Cardiac muscle cell (in vitro differentiated cells and primary cell): ENCODE results near the gene CR1. TPM values are rescaled to one million over a fixed set of nuclear protein-coding genes. Genes with fewer than 3 reads are reported as not detected.

Experiments
- DNase-seq, 2 donors: peaks; one replicate each; pipeline versions ENCODE4 v3.0.0 to v3.0.0-alpha.2; 2010 to 2017; ENCODE audit warnings: low read depth in 1 of 2, low spot score in 1 of 2
- H3K27ac ChIP-seq: fragments of 200-600 bp; sonication (generic); 2 replicates; pipeline ENCODE4 v1.5.1; 2016
- H3K27me3 ChIP-seq: fragments of 200-600 bp; sonication (generic); 2 replicates; pipeline ENCODE4 v1.6.0; 2016; ENCODE audit warnings: control low read depth
- H3K36me3 ChIP-seq: fragments of 200-600 bp; sonication (generic); 2 replicates; pipeline ENCODE4 v1.5.1; 2016; ENCODE audit warnings: control low read depth
- H3K4me1 ChIP-seq: fragments of 200-600 bp; sonication (generic); 2 replicates; pipeline ENCODE4 v1.8.1; 2017; ENCODE audit warnings: low read depth, mild to moderate bottlenecking, mixed run types
- H3K4me3 ChIP-seq: fragments of 200-600 bp; sonication (generic); 2 replicates; pipeline ENCODE4 v1.5.1; 2016; ENCODE audit warnings: mild to moderate bottlenecking
- H3K9me3 ChIP-seq: fragments of 200-600 bp; sonication (generic); 2 replicates; pipeline ENCODE4 v1.5.1; 2017; ENCODE audit warnings: low read depth, mild to moderate bottlenecking, control low read depth
- CTCF ChIP-seq: IDR thresholded peaks from 2 replicates; pipeline ENCODE4 v1.5.1; 2012; ENCODE audit warnings: low read depth, mild to moderate bottlenecking, low read length
- polyA plus RNA-seq: library from polyadenylated mRNA; unstranded; fragments of >200 nt; fragmentation: Nextera tagmentation; extraction: Ambion mirVana; gene quantifications from 2 replicates; pipeline ENCODE4 v1.2.1, GENCODE V29; 2016
- total RNA-seq: library from RNA; depleted of rRNA; stranded (reverse); fragments of >200 nt; gene quantifications from 2 replicates; pipeline ENCODE4 v1.2.3, GENCODE V29; 2016

Gene CR1
- total and polyA plus RNA-seq, 2 experiments from 2014 or later = not detected

GRCh38 chr1:207459008-207459407 is 36.9 kb upstream of the CR1 start:
- no peaks in the 10 kb centered on the region for H3K9me3 ChIP-seq
- H3K4me1 ChIP-seq = no peaks in the 10 kb centered on the region
- no peaks in the 10 kb centered on the region for H3K36me3 ChIP-seq
- H3K27me3 ChIP-seq = peaks cover 64% of the 10 kb centered on the region
- no peak for DNase-seq
- H3K4me3 ChIP-seq = no peak overlapping the region
- no peak overlapping the region for H3K27ac ChIP-seq
- TF ChIP-seq CTCF = no peak

DNA sequence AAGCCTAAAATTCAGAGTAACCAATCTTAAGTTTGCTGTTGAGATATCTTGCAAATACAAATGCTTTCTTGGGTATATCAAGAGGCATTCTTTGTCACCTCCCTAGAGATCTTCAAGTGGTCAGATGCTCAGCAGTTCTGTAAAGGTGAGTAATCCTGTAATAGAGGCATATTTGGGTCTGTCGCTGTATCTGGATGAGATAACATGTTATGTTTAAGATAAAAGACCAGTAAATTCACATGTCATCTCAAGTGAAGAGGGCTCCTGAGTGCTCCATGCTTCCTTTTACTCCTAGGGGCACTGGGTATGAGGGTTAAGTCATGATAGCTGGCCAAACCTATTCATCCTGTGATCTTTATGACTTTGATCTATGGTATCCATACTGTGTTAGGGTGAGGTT is 34.3 kb upstream of the CR1 start:
- H3K27me3 ChIP-seq = peaks cover 59% of the 10 kb centered on the region
- no peaks in the 10 kb centered on the region for H3K4me1 ChIP-seq
- no peak for DNase-seq
- TF ChIP-seq CTCF = no peak
- H3K27ac ChIP-seq = no peak overlapping the region
- no peaks in the 10 kb centered on the region for H3K9me3 ChIP-seq
- no peaks in the 10 kb centered on the region for H3K36me3 ChIP-seq
- no peak overlapping the region for H3K4me3 ChIP-seq

DNA sequence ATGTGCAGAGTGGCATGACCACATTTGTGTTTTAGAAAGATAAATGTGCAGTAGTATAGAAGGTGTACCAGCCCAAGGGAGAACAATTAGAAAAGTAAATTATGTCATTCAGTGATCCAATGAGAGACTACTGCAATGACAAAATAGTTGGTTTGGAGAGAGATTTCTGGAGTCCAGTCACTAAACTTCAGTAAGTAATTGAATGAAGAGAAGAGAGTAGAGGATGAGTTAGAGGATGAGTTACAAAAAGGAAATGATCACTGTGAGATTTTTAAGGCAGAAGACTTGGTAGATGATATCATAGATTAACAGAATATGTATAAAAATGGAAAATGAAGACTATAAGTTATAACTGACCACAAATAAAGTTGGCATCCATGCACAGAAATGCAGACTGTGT is 33.4 kb upstream of the CR1 start:
- no peaks in the 10 kb centered on the region for H3K4me1 ChIP-seq
- TF ChIP-seq CTCF = no peak
- H3K4me3 ChIP-seq = no peak overlapping the region
- H3K36me3 ChIP-seq = no peaks in the 10 kb centered on the region
- peaks cover 57% of the 10 kb centered on the region for H3K27me3 ChIP-seq
- H3K27ac ChIP-seq = no peak overlapping the region
- DNase-seq = no peak
- H3K9me3 ChIP-seq = no peaks in the 10 kb centered on the region

DNA sequence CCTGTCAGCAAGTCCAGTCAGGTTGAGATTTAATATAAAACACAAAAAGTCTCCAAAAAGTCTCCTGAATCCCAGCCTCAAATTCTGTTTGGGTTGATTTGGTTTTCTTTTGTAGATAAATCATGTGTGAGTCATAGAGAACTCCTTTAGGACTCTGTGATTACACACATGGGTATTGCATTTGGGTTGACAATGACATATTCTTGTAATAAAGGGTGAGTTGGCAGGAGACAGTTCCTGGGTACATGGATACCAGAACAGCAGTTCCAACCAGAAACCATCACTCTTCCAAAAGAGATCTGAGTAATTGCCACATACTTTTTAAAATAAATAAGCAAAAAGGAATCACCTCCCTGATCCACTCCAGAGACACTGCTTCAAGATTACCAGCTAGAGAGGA is 32.9 kb upstream of the CR1 start:
- no peak for DNase-seq
- TF ChIP-seq CTCF = no peak

GRCh38 chr1:207463571-207463970 is 32.4 kb upstream of the CR1 start:
- no peaks in the 10 kb centered on the region for H3K9me3 ChIP-seq

More for the DNA sequence above, 32.9 kb upstream of the CR1 start:
- no peaks in the 10 kb centered on the region for H3K4me1 ChIP-seq
- no peaks in the 10 kb centered on the region for H3K36me3 ChIP-seq
- peaks cover 54% of the 10 kb centered on the region for H3K27me3 ChIP-seq
- no peak overlapping the region for H3K27ac ChIP-seq
- H3K9me3 ChIP-seq = no peaks in the 10 kb centered on the region
- H3K4me3 ChIP-seq = no peak overlapping the region

More at GRCh38 chr1:207463571-207463970, 32.4 kb upstream of the CR1 start:
- no peak for TF ChIP-seq CTCF
- no peaks in the 10 kb centered on the region for H3K36me3 ChIP-seq
- no peak overlapping the region for H3K4me3 ChIP-seq
- no peak for DNase-seq
- H3K27me3 ChIP-seq = peaks cover 50% of the 10 kb centered on the region
- no peaks in the 10 kb centered on the region for H3K4me1 ChIP-seq
- no peak overlapping the region for H3K27ac ChIP-seq
